GM11168 (cell line): ENCODE data around the gene PPTC7.

Experiments
- in situ Hi-C: fragments of 300-500 bp; cut with MboI; formaldehyde crosslinking; loops from one replicate; pipeline ENCODE4 v1.12.0; 2022; ENCODE audit warnings: low sequenced_read_pairs; ENCODE audit not compliant: unreplicated experiment

Gene PPTC7

DNA sequence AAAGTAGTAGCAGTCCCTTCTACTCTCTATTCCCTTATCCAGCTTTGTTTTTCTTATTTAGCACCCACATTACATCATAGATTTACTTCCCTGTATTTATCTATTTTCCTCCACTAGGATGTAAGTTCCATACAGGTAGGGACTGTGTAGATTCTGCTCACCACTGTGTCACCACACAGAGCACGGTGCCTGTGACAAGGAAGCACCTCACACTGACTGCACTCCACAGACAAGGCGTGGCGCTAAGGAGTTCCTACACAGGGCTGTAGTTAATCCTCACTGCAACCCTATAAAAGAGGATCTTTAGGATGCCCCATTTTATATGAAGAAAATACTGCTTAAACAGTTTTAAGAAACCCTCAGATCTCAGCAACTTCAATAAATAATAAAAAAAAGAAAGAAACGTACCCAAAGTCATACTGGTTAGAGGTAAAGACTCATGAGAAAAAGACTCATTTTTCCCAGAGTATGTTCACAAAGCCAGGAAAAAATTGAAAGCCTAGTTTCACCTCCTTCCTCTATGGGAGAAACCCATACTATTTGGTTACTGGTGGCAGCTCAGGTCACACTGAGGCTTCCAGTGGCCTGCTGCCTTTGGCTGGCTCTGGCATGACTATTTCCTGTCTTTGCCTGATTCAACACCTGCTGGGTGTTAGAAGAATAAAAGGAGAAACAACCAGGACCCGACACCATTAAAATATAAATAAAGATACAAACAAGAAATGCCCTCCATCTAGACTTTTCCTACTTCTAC lies 44.1 kb downstream of the PPTC7 start:
- in situ Hi-C loops: no loop called here

DNA sequence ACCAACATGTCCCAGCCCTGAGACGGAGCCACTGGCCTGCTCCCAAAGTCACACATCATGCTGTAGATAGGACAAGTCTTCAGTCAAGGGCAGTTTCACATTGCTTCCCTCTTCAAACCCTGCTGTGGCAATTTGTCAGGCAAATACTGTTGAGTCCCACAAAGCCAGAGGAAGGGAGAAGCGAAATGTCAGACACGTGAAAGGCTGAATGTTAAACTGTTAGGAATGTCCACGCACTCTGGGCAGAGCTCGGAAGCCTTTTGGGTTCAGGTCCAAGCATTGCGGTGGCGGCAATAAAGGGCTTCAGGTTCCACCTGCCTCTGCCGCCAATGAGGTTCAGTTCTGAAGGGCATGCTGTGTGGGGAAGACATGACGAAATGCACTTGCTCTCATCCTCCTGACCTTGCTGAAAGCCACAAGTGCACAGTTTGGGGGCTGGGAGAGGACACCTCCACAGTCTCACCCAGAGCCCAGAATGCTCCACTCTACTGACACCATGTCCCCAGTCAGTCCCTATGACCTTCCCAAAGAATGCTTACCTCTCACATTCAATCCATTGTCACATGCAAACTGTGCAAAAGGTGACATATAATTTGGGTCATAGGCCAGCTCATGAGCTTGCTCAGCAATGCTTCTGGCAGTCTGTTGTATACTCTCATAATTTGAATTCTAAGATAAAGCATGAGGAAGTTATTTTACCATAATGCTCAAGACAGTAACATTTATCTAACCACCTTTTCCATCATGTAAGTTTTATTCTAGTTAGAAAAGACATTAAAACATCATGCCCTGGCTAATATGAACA lies 45.3 kb downstream of the PPTC7 start:
- in situ Hi-C loops: no loop called here

DNA sequence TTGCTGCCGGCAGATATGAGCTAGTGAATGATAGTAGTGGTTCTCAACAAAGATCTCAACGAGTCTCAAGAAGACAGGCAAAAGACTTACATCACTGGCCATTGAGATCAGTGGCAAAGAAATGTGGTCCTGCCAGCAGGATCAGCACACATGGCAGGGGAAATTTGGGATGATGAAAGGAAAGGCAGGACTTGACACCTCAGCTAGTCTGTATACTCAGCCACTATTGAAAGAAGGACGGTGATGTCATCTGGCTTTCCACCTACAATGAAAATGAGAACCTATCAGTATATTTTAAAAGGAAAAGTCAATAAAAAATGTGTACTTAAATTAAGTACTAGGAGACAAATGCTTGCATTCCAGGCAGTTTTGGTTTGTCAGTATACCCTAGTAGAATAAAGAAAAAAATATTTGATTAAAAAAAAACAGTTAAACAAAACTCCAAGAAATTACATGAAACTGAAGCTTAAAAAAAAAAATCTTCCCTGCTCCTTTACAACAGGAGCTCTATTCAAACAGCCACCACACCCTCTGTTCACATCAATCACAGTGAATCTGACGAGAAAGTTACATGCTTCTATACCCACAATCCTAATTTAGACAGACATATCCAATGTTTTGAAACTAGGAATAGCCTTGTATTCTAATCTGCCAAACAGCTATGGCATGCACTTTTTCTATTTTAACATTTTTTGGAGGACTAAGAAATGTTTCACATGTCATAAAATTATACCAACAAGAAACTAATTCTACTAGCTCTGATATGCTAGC lies 46.1 kb downstream of the PPTC7 start:
- in situ Hi-C loops: no loop called here

DNA sequence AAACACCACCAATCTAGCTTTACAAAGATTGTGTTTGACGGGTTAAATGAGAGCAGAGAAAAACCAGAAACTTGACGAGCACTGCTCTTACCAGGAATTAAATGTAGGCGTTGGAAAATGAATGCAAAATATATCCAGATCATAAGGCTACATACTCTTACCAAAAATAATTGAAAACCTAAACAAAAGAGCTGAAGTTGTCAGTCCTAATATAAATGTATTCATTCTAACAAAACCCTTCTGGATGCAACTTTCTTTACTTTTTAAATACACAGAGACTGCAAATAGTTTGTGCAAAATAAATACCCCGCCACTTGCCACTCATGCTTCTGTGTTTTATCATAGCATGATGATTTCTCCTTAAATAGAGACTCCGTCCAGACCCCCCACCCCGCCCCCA lies 48.3 kb downstream of the PPTC7 start:
- in situ Hi-C loops: no loop called here

DNA sequence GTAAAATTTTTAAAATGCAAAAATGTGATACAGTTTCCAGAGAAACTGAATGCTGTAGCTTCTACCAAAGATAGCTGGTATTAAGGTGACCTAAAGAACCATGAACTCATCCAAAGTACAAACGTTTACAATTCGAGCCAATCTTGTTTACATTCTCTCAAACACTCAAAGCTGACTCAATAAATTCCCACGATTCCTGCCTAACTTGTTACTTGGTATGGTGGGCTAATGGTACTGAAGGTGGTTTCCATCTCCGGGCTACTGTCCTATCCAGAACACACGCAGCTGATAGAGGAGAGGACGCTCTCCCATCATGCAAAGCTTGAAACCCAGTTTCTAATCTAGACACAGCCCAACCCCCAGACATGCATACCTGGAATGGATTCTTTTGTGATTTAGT lies 49.5 kb downstream of the PPTC7 start:
- in situ Hi-C loops: no loop called here

DNA sequence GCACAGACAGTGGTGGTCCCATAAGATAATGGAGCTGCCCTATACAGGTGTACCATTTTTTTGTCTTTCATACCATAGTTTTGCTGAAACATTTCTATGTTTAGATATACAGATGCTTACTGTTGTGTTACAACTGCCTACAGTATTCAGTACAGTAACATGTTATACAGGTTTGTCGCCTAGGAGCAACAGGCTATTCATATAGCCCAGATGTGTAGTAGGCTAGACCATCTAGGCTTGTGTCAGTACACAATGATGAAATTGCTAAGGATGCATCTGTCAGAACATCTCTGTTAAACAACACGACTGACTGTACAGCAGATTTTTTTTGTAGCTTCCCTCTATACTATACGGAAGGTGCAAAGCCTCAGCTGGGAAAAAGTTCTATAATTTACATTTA lies 50.5 kb downstream of the PPTC7 start:
- in situ Hi-C loops: no loop called here

DNA sequence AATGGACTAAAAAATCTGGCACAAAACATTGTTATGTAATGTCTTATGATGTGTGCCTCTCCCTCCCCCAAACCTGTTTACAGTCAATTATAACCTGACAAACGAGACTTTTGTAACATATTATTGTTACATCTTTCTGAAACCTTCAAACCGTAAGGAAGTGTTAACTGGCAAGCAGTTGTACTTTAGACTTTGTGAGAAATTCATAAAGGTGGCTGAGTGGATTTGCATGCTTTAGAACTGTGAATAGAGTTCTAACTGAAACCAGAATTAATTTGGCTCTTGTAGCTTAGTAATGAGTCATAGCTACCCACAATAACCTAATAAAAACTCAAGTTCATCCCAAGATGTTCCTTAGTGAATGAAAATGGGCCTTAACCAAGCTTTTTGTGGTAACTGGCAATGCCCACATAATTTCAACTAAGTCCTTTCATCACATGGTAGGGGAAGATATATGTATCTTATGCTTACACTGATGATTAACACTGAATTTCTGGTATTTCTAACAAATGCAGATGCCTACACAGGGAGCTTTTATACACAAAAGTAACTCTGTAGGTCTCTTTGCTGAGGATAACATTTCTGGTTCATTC lies 51.3 kb downstream of the PPTC7 start:
- in situ Hi-C loops: no loop called here

DNA sequence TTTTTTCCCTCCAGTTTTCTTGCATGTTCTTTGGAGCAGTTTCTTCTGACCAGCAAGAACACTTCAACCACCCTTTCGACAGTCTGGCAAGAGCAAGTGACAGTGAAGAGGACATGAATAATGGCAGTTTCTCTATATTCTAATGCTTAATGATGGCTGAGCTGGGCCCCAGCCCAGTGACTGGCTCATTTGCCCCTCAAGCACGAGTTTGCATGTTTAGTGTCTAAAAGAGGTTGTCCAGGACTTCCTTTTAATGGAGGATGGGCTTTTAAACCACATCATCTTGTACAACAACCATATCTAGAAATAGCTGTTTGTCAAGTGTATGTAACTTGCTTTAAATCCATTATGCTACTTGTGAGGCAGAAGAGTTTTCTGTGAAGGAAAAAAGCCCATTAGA lies 52.6 kb downstream of the PPTC7 start:
- in situ Hi-C loops: no loop called here

DNA sequence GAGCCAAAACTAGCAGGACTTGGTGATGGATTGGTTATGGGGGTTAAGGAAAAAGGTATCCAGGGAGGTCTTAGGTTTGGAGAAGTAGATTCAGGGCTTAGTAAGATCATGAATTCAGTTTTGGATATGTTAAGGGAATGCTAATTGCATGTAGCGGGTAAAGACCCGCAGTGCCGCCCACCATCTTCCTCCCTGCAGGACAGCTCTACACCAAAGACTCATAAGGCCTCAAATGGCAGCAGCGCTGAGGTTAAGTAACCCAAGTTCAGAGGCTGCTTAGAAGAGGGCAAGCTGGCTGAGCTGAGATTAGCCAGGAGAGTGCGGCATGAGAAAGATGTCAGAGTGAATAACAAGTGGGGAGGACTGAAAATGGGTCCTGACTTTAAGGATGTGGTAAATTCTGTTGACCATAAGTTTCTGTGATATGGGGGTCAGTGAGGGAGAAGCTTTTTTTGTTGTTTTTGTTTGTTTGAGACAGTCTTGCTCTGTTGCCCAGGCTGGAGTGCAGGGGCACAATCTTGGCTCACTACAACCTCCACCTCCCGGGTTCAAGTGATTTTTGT lies 54.8 kb downstream of the PPTC7 start:
- in situ Hi-C loops: no loop called here

DNA sequence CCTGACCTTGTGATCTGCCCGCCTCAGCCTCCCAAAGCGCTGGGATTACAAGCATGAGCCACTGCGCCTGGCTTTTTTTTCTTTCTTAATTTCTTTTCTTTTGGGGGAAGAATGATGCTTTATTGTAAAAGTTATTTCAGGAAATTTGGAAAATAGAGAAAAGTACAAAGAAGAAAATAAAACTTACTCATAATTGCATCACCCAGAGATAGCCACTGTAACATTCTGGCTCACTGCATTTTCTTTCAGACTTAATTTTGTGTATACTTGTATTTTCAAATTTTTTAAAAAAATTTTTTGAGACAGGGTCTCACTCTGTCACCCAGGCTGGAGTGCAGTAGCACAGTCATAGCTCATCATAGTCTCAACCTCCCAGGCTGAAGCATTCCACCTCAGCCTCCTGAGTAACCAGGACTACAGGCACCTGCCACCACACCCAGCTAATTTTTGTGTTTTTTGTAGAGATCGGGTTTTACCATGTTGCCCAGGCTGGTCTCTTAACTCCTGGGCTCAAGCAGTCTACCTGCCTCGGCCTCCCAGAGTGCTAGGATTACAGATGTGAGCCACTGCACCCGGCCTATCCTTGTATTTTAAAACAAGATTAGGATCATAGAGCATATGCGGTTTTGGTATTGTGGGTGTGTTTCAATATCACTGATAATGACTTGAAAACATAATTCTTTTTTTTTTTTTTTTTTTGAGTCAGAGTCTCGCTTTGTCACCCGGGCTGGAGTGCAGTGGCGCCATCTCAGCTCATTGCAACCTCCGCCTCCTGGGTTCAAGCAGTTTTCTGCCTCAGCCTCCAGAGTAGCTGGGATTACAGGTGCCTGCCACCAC lies 62.0 kb downstream of the PPTC7 start:
- in situ Hi-C loops: loop anchor here (25.0 kb wide), 1 partner anchor 316 kb away; the partner anchor contains the start of gene CCDC63

DNA sequence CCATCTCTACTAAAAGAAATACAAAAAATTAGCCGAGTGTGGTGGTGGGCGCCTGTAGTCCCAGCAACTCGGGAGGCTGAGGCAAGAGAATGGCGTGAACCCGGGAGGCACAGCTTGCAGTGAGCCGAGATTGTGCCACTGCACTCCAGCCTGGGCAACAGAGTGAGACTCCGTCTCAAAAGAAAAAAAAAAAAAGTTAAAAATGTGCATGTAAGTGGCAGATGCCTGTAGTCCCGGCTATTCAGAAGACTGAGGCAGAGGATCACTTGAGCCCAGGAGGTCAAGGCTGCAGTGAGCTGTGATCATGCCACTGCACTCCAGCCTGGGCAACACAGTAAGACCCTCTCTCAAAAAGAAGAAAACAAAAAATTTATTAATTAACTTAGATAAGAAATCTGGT lies 65.1 kb downstream of the PPTC7 start:
- in situ Hi-C loops: loop anchor here (25.0 kb wide), 1 partner anchor 319 kb away; the partner anchor contains the start of gene CCDC63

DNA sequence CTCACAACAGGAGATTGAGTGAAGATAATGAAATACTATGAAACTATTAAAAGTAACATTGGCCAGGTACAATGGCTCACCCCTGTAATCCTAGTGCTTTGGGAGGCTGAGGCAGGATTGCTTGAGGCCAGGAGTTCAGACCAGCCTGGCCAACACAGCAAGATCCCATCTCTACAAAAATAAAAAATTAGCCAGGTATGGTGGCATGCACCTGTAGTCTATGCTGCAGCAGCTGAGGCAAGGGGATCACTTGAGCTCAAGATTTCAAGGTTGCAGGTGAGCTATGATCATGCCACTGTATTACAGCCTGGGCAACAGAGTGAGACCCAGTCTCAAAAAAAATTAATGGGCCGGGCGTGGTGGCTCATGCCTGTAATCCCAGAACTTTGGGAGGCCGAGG lies 66.1 kb downstream of the PPTC7 start:
- in situ Hi-C loops: loop anchor here (25.0 kb wide), 1 partner anchor 320 kb away; the partner anchor contains the start of gene CCDC63

DNA sequence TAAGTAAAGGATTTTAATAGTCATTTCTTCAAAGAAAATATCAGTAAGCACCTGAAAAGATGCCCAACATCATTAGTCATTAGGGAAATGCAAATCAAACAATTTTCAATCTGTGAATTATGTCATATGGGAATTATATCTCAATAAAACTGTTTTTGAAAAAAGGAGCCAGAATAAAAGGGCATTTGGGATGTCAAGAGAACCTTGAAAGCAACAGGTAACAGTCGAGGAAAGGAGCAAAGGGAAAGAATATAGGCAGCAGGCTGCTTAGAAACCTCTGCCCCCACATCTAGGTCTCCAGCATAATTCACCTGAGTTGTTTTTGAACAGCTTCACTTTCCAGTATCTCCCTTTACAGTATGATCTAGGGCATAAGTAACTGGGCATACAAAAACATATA lies 68.8 kb downstream of the PPTC7 start:
- in situ Hi-C loops: loop anchor here (5.0 to 25.0 kb wide), 2 partner anchors 88 to 323 kb away; partner anchors contain the start of gene CCDC63

DNA sequence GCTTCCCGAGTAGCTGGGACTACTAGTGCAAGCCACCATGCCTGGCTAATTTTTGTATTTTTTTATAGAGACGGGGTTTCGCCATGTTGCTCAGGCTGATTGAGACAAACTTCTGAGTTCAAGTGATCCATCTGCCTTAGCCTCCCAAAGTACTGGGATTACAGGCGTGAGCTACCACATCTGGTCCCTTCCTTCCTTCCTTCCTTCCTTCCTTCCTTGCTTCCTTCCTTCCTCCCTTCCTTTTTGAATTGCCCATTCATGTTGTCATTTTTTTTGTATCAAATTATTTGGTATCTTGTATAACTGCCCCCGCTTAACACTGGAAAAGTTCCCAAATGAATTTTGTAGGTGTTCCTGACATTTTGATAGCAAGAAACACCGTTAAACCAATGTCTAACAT lies 69.3 kb downstream of the PPTC7 start:
- in situ Hi-C loops: loop anchor here (5.0 to 25.0 kb wide), 2 partner anchors 88 to 323 kb away; partner anchors contain the start of gene CCDC63

DNA sequence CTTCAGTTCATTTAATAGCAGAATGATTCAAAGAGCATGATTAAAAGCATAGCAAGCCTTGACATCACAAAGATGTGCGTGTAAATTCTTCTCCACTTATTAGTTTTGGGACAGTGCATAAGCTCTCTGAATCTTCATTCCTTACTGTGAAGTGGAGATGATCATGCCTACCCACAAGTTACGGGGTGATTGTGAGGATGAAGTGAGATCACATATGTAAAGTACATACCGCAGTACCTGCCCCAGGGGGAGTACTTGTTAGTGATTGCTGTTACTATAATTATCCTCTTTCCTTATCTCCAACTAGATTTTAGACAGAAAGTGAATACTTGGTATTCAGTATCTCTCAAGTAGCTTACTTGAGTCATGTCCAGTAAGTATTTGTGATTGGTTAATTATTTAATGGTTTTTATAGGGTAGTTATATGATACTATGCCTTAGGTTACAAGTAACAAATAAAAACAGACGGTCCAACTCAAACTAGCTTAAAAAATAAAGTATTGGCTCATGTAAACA lies 75.0 kb downstream of the PPTC7 start:
- in situ Hi-C loops: loop anchor here (25.0 kb wide), 1 partner anchor 329 kb away; the partner anchor contains the start of gene CCDC63

DNA sequence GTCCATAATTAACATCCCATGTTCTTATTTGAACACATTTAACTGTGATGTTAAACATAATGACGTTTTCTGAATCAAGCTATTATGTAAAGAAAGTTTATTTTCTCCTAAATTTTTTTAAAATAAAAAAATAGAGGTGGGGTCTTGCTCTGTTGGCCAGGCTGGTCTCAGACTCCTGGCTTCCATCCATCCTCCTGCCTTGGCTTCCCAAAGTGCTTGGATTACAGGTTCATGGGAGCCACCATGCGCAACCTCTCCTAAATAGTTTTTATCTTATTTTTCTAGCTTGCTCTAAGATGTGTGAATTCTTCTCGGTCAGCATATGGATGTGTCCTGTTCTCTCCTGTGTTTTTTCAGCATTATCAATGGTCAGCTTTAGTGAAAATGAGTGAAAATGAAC lies 77.8 kb downstream of the PPTC7 start:
- in situ Hi-C loops: loop anchor here (25.0 kb wide), 1 partner anchor 332 kb away; the partner anchor contains the start of gene CCDC63

DNA sequence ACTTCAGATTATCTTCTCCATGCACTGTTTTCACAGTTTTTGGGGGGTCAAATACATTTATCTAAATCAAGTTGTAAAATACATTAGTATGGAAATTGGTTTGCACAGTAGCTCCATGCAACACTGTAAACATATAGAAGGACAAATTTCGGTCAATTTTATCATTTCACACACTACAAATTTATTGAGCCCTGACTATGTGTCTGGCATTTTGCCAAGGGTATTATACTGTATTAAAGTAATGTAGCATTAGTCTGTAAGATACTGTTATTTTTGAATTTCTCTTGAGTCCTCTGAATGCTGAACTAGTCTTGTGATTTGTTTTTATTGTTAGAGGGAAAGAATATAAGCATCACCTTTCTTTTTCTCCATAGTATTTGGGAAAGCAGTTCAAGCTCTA lies 79.7 kb downstream of the PPTC7 start:
- in situ Hi-C loops: loop anchor here (25.0 kb wide), 1 partner anchor 334 kb away; the partner anchor contains the start of gene CCDC63
